Left renal cortex interstitium (tissue), 4 donors: ENCODE results near the gene SEH1L. TPM values are rescaled to one million over a fixed set of nuclear protein-coding genes. Genes with fewer than 3 reads are reported as not detected.
A peak's percentile ranks its signal among the peaks of the same experiment; 100 is the strongest.
"Not testable (repeated sequence)": the region's sequence is repeated elsewhere in the genome, so short reads cannot be mapped to it uniquely, and the experiment has no call there.

Experiments
- DNase-seq, 4 donors: peaks; one replicate each; pipeline ENCODE4 v3.0.0-alpha.2; 2013; ENCODE audit warnings: low read depth in 4 of 4, low spot score in 2 of 4, missing footprints in 1 of 4
- polyA plus RNA-seq, 4 donors: library from polyadenylated mRNA; unstranded; fragments of 120-200 nt; gene quantifications; one replicate each; pipeline ENCODE4 v1.2.1, GENCODE V29; 2013; ENCODE audit not compliant: insufficient read length in 4 of 4

SEH1L gene
- polyA plus RNA-seq, 4 donors, result 37.0 to 43.2 (median 37.8) TPM

- DNase-seq, result peak; percentile 91 to 96 (median 94)
Measured at GRCh38 chr18:12990967-12991820, 43.4 kb downstream of the SEH1L start, which contains the start of gene CEP192. TSS of gene CEP192 (plus strand) at chr18:12991362. CDS start at chr18:12999425, 8,063 bp downstream.

DNA sequence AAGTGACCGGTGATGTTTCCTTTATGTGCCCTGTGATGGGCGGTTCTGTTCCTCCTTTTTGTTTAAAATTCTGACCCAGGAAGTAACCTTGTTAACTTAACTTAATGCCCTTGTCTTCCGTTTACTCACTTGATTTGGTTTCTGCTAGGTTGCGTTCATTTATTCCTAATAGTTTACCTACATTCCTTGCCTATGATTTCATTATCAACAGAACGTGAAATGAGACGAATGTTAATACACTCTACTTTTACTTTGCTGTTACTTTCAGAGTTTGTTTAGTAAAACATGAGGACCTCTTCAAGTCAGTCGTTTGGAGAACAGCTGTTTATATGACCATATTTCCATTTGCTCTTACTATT lies 44.0 kb downstream of the SEH1L start:
- DNase-seq, result peak in 2 of 4 donors; percentile 13 to 45

GRCh38 chr18:12993439-12993838 lies 45.6 kb downstream of the SEH1L start:
- DNase-seq, result no peak

GRCh38 chr18:12995424-12995823 lies 47.6 kb downstream of the SEH1L start:
- DNase-seq, result no peak

- DNase-seq, result no peak
Measured at GRCh38 chr18:12995952-12996477, 48.2 kb downstream of the SEH1L start.

- no peak for DNase-seq
Measured at GRCh38 chr18:12996661-12997292, 49.0 kb downstream of the SEH1L start.

- not testable (repeated sequence) for DNase-seq
Measured at GRCh38 chr18:12997330-12997729, 49.5 kb downstream of the SEH1L start.

DNA sequence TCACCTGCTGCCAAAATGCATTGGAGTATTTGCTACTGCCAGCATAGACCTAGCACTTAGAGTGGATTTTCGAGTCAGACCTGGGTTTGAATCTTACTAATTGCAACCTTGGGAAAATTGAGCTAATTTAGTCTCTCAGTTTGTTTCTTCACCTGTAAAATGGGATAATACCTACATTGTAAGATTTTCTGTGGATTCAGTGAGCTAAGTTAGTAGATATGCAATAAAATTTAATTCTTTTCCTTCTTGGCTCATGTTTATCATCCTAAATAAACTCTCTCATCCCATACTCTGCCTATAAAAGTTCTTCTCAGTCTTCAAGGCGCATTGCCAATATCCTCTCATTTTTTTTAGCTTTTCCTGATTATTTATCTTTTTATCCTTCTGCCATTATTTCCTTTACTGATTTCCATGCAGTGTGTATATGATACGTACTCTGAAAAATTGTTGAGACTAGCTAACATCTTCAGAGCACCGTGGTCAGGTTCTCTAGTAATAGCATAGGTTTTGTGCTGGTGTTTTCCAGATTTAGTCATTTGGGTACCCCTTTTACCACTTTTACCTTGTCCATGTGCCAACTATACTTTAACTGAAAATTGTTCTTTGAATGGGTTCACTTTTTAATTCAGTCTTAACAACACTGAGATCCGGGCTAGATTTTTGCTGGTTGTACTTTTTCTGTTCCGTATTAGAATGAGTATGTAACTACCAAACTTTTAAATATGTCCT lies 50.7 kb downstream of the SEH1L start:
- DNase-seq, result no peak

DNA sequence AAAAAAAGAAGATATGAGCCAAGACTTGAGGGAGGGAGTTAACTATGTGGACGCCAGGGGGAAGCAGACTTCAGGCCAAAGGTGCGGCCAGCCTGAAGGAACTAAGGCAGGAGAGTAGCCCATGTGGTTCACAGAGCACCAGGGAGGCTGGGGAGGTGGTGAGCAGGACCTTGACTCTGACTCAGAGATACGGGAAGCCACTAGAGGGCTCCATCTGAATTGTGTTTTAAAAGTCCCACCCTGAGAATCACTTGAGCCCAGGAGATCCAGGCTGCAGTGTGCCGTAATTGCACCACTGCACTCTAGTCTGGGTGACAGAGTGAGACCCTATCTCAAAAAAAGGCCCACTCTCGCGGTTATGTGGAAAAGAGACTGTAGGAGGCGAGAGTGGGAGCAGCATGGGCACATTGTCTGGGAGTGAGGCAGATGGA lies 55.7 kb downstream of the SEH1L start:
- DNase-seq, result peak in 1 of 4 donors; percentile 10

- no peak for DNase-seq
Measured at GRCh38 chr18:13004396-13004795, 56.6 kb downstream of the SEH1L start.

DNA sequence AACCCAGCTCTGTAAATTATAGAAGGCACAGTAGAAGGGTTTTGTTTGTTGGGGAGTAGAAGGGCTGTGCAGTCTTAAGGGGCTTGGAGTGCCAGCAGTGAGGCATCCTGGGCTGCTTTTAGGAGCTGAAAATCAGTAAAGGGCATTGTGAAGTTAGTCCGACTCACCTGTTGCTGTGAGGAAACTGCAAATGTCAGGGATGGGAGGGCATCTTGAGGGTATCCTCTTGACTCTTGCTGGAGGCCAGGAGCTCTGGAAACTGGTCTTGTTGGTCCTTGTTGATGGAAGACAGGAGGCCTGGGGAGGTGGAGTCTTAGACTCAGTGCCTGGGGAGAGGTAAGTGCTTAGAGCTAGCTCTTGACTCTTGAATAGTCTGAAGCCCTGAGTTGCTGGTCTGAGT lies 57.5 kb downstream of the SEH1L start:
- DNase-seq, result no peak

DNA sequence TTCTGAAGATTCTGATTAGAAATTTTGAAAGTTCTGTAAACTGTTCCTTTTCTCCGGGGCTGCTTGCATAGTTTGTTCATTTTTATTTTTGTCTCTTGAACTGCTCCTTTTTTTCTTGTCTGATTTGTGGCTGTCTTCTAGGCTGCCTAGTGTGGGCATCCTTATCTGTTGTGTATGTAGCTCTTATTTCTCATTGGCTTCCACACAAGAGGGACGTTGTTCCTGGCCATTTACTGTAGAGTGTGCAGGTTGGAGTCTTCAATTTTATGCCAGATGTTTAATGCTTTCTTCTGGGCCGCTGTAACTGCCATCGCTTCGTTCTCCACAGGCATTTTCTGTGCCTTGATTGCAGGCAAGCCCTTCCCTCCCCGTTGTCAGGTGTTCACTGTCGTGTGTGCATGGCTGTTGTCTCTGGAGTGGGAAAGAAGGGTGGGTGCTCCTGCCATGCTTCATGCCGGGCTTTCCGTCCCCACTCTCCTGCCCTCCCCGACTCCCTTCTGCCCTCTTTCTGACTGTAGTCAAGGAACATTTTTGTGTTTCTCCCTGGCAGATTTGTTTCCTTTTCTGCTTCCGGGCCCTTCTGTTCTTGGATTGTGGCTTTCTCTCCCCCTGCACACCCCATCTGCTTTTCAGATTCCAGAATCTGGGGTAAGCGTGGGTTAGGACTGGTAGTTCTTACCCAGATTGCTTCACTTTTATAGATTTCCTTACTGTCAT lies 58.9 kb downstream of the SEH1L start:
- no peak for DNase-seq

DNA sequence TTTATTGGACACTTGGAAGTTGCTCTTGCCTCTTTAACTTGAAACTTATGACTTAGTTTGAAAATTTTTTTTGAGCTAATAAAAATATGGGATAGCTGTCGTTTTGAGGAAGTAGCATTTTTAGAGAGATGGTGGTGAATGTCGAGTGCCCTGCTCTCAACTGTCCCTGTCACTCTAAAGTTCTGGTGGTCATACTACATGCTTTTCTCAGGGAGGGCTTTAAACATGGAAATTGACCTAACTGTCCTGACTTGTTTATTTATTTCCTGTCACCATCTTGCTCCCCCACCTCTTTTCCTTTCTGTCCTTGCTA lies 59.4 kb downstream of the SEH1L start:
- DNase-seq, result no peak

- DNase-seq, result no peak
Measured at GRCh38 chr18:13011719-13012118, 63.9 kb downstream of the SEH1L start.

DNA sequence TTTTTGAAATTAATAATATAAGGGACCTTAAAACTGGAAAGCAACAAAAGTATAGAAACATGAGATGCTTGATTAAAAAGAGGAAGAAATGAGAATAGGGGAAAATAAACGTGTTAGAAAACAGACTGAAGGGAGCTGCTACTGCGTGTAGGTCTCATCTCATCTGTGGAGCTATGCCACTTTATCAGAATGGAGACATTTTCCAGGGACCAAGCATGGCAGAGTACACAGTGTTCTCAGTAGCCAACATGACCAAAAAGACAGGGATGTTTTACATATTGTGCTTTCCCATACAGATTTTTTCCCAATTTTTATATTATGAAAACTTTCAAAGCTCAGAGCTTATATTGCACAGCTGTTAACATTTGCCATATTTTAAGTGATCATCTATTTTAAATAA lies 66.4 kb downstream of the SEH1L start:
- DNase-seq, result no peak

DNA sequence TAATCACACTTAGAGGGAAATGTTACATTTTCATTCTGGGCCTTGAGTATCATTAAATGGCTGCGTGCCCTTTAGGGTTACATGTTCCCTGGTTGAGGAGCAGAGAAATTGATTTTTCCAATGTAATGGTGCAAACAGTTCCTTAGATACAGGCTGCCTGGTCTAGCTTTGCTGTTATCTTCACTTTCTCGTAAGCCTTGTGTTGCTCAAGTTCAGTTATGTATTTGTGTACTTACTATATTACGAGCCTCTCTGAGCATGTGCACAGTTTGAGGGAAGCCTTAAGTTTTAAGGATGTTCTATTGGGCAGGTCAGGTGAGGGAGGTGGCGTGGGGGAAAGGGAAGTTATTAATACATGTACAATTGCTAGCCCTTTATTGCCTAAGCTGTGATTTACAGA lies 67.0 kb downstream of the SEH1L start:
- no peak for DNase-seq

GRCh38 chr18:13017247-13017875 lies 69.5 kb downstream of the SEH1L start:
- DNase-seq, result no peak

GRCh38 chr18:13018374-13018773 lies 70.6 kb downstream of the SEH1L start:
- DNase-seq, result no peak

- DNase-seq, result no peak
Measured at GRCh38 chr18:13019301-13019700, 71.5 kb downstream of the SEH1L start.

- DNase-seq, result no peak
Measured at GRCh38 chr18:13022644-13023043, 74.8 kb downstream of the SEH1L start.
